Activated naive CD4-positive, alpha-beta T cell treated with anti-CD3 and anti-CD28 coated beads for 36 hours (primary cell): ENCODE data around the gene SHTN1. TPM values are rescaled to one million over a fixed set of nuclear protein-coding genes. Genes with fewer than 3 reads are reported as not detected.

Experiments
- CTCF ChIA-PET: fragments of 350-600 bp; sonication (Branson Sonifier 250); formaldehyde crosslinking; loops from one replicate; lab custom pipeline; 2021; ENCODE audit warnings: antibody characterized with exemption; lab: Charles Lee
- DNase-seq: peaks from one replicate; pipeline ENCODE4 v3.0.0-alpha.2; 2020
- H3K27ac Mint-ChIP-seq: one replicate; pipeline ENCODE4 v1.8.0; 2021; ENCODE audit warnings: mild to moderate bottlenecking, mixed read lengths
- H3K27me3 Mint-ChIP-seq: one replicate; pipeline ENCODE4 v1.8.0; 2021; ENCODE audit warnings: low read depth, mixed read lengths
- H3K36me3 Mint-ChIP-seq: one replicate; pipeline ENCODE4 v1.8.0; 2021; ENCODE audit warnings: low read depth, mixed read lengths
- H3K4me1 Mint-ChIP-seq: one replicate; pipeline ENCODE4 v1.8.0; 2021; ENCODE audit warnings: low read depth, mixed read lengths
- H3K4me3 Mint-ChIP-seq: one replicate; pipeline ENCODE4 v1.8.0; 2021; ENCODE audit warnings: mild to moderate bottlenecking, moderate library complexity, mixed read lengths
- H3K9me3 Mint-ChIP-seq: one replicate; pipeline ENCODE4 v1.8.0; 2021; ENCODE audit warnings: mixed read lengths
- intact Hi-C: fragments of 100-400 bp; cut with micrococcal nuclease; formaldehyde crosslinking; loops from one replicate; pipeline ENCODE4 v1.15.1; 2023
- total RNA-seq, 2 experiments: library from RNA; stranded (reverse); gene quantifications; one replicate each; pipeline ENCODE4 v1.2.3, GENCODE V29; 2021

The SHTN1 gene
- total RNA-seq, 2 experiments from 2014 or later, result 0.29 to 0.40 TPM

DNA sequence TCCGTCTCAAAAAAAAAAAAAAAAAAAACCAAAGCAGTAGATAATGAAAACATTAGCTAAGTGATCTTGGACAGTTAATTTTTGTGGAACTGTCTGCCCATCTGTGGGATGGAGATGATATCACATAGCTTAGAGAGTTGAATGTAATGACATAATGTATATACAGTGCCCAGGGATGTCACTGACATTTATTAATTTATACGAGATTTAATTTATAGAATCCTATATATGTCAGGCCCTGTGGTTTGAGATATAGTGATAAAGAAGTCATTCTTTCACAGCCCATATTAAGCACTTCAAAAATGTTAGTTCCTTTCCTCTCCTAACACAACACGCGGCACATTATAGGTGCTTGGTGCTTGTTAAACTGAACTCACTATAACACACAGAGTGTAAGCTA, 151.7 kb downstream of the SHTN1 start:
- Mint-ChIP-seq H3K9me3 (peaks cover 9% of the 10 kb centered on the region), H3K36me3 (no peaks in the 10 kb centered on the region), H3K4me1 (peaks cover 6% of the 10 kb centered on the region), H3K27me3 (peaks cover 37% of the 10 kb centered on the region), H3K27ac (no peak overlapping the region), H3K4me3 (no peak overlapping the region)
- intact Hi-C loops, result no loop called here
- CTCF ChIA-PET, result interaction anchor here (0.7 kb wide), 1 partner anchor 229 kb away, joined by 4 read pairs; no protein-coding TSS in a partner anchor
- no peak for DNase-seq

DNA sequence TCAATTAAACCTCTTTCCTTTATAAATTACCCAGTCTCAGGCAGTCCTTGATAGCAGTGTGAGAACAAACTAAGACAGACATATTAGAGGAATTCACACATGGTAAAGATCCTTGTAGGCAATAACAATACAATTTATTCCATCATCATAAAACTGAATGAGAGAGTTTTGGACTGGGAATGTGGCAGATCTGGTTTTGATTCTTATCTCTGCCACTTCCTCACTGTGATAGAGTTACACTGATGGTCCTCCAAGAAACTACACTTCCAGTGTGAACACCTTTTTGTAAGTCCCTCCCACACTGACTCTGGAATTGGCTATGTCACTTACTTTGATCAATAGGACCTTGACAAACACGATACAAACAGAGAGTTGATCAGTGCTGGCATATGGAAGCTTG, 152.7 kb downstream of the SHTN1 start:
- intact Hi-C loops, result no loop called here
- Mint-ChIP-seq H3K4me1 (peaks cover 13% of the 10 kb centered on the region), H3K36me3 (no peaks in the 10 kb centered on the region), H3K27ac (no peak overlapping the region), H3K27me3 (peaks cover 47% of the 10 kb centered on the region), H3K9me3 (peaks cover 4% of the 10 kb centered on the region), H3K4me3 (no peak overlapping the region)
- DNase-seq, result no peak
- CTCF ChIA-PET, result interaction anchor here (1.6 kb wide), 1 partner anchor 316 kb away, joined by 3 read pairs; no protein-coding TSS in a partner anchor

- Mint-ChIP-seq H3K4me1 (peaks cover 13% of the 10 kb centered on the region), H3K36me3 (no peaks in the 10 kb centered on the region), H3K27me3 (peaks cover 55% of the 10 kb centered on the region), H3K4me3 (peak overlapping the region; percentile 7), H3K27ac (no peak overlapping the region), H3K9me3 (no peaks in the 10 kb centered on the region)
- DNase-seq, result no peak
- intact Hi-C loops, result no loop called here
- CTCF ChIA-PET, result no interaction called here
Observed at GRCh38 chr10:116850058-116850611, 154.9 kb downstream of the SHTN1 start.

DNA sequence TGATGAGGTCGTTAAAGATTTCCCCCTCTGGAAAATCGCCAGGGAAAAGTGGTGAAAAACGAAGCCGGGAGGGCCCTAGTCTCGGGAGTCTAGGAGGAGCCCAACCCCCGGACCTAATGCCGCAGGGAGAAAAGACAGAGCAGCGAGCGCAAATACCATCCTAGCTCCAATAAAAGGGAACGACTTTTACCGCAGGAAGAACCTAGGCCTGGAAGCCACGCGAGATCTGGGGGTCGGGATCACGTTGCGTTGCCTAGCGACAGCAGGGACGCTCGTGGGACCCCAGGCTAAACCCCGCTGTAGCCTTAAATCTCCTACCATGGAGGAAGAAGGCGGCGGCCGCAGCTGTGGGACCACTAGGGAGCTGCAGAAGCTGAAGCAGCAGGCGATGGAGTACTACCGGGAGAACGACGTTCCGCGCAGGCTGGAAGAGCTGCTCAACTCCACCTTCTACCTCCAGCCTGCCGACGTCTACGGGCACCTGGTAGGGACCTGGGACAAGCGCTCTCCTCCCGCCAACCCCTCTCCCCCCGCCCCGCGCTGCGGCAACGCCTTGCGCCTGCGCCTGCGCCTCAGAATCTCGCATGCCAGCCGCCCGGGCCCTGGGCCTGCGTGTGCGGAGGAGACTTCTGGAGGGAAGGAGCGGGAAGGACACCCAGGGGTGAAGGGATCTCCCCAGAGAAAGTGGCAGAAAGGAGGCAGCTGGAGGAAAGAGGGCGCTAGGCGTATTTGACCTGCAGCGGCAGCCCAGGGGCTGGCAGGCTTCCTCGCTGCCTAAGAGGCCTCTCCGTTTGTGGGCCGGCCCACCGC, 155.5 kb downstream of the SHTN1 start, which contains the start of gene ENO4:
Gene ENO4, plus strand, starts transcription at position 252 of the 810 bp plus-strand sequence. Its CDS starts 68 bp downstream, at position 320.
- H3K9me3 Mint-ChIP-seq, result no peaks in the 10 kb centered on the region
- peaks cover 13% of the 10 kb centered on the region for H3K4me1 Mint-ChIP-seq
- no peaks in the 10 kb centered on the region for H3K36me3 Mint-ChIP-seq
- intact Hi-C loops, result loop anchor here (2.0 kb wide), 1 partner anchor 325 kb away; no protein-coding TSS in a partner anchor
- H3K27me3 Mint-ChIP-seq, result peaks cover 58% of the 10 kb centered on the region
- H3K4me3 Mint-ChIP-seq, result peak within 1 kb of the TSS; percentile 23
- H3K27ac Mint-ChIP-seq, result no peak within 1 kb of the TSS
- DNase-seq, result peak; percentile 21
- CTCF ChIA-PET, result no interaction called here

- Mint-ChIP-seq H3K27me3 (peaks cover 58% of the 10 kb centered on the region), H3K36me3 (no peaks in the 10 kb centered on the region), H3K9me3 (no peaks in the 10 kb centered on the region), H3K4me1 (peaks cover 13% of the 10 kb centered on the region), H3K4me3 (no peak overlapping the region), H3K27ac (no peak overlapping the region)
- intact Hi-C loops, result loop anchor here (1.0 to 2.0 kb wide), 2 partner anchors 318 to 326 kb away; no protein-coding TSS in a partner anchor
- CTCF ChIA-PET, result no interaction called here
- DNase-seq, result no peak
Observed at GRCh38 chr10:116848944-116849247, 156.1 kb downstream of the SHTN1 start.

GRCh38 chr10:116848032-116848943, 156.7 kb downstream of the SHTN1 start:
- Mint-ChIP-seq H3K36me3 (no peaks in the 10 kb centered on the region), H3K4me3 (peak overlapping the region; percentile 5), H3K27ac (no peak overlapping the region), H3K9me3 (no peaks in the 10 kb centered on the region), H3K4me1 (peaks cover 13% of the 10 kb centered on the region), H3K27me3 (peaks cover 60% of the 10 kb centered on the region)
- intact Hi-C loops, result loop anchor here (1.0 to 2.0 kb wide), 2 partner anchors 319 to 327 kb away; no protein-coding TSS in a partner anchor
- DNase-seq, result peak; percentile 59
- CTCF ChIA-PET, result interaction anchor here (2.2 kb wide), 1 partner anchor 319 kb away, joined by 6 read pairs; no protein-coding TSS in a partner anchor

- CTCF ChIA-PET, result interaction anchor here (1.1 to 2.2 kb wide), 2 partner anchors 164 to 321 kb away, joined by 3 to 6 read pairs; no protein-coding TSS in a partner anchor
- no peak overlapping the region for H3K27ac Mint-ChIP-seq
- peaks cover 13% of the 10 kb centered on the region for H3K4me1 Mint-ChIP-seq
- no peak for DNase-seq
- H3K9me3 Mint-ChIP-seq, result no peaks in the 10 kb centered on the region
- intact Hi-C loops, result no loop called here
- H3K36me3 Mint-ChIP-seq, result no peaks in the 10 kb centered on the region
- peaks cover 46% of the 10 kb centered on the region for H3K27me3 Mint-ChIP-seq
- H3K4me3 Mint-ChIP-seq, result no peak overlapping the region
Observed at GRCh38 chr10:116845823-116846222, 159.2 kb downstream of the SHTN1 start.

DNA sequence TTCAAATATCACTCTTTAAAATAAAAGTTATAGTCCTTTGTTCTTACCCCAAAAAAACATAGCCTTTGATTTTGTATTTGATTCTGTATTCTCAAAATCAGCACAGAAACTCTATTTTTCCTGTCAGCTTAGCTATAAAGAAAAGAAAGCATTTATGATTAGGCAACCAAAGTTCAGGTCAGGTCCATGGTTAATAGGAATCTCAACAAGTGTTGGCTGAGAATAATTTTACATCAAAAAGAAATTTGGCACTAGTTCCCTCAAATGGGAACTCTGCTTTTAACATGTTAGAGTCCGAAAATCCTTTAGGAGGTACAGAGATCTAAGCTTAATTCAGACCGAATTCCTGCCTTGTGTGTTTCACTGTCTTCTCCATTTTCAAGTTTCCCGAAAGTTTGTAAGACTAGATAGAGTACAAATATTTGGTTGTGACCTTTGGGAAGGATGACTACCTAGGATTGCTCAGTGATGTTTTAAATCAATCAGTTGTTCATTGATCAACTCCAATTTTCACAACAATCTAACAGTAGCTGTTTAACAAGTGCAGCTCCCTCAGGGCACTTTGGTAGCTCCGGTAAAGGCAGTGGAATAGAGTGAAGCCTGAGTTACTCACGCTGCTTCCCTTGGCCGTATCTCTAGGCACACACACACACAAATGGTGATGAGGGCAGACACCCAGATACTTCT, 164.5 kb downstream of the SHTN1 start:
- H3K27me3 Mint-ChIP-seq, result peaks cover 19% of the 10 kb centered on the region
- no peak overlapping the region for H3K27ac Mint-ChIP-seq
- DNase-seq, result no peak
- H3K4me1 Mint-ChIP-seq, result no peaks in the 10 kb centered on the region
- no peaks in the 10 kb centered on the region for H3K36me3 Mint-ChIP-seq
- intact Hi-C loops, result no loop called here
- H3K9me3 Mint-ChIP-seq, result no peaks in the 10 kb centered on the region
- H3K4me3 Mint-ChIP-seq, result no peak overlapping the region
- CTCF ChIA-PET, result interaction anchor here (0.6 kb wide), 1 partner anchor 63 kb away, joined by 4 read pairs; no protein-coding TSS in a partner anchor

- DNase-seq, result no peak
- H3K36me3 Mint-ChIP-seq, result no peaks in the 10 kb centered on the region
- CTCF ChIA-PET, result interaction anchor here (1.5 kb wide), 1 partner anchor 337 kb away, joined by 6 read pairs; no protein-coding TSS in a partner anchor
- no peaks in the 10 kb centered on the region for H3K4me1 Mint-ChIP-seq
- intact Hi-C loops, result no loop called here
- H3K4me3 Mint-ChIP-seq, result no peak overlapping the region
- H3K9me3 Mint-ChIP-seq, result no peaks in the 10 kb centered on the region
- H3K27me3 Mint-ChIP-seq, result peaks cover 11% of the 10 kb centered on the region
- no peak overlapping the region for H3K27ac Mint-ChIP-seq
Observed at GRCh38 chr10:116838143-116838725, 166.8 kb downstream of the SHTN1 start.

- H3K9me3 Mint-ChIP-seq, result no peaks in the 10 kb centered on the region
- no peak overlapping the region for H3K4me3 Mint-ChIP-seq
- H3K27me3 Mint-ChIP-seq, result peaks cover 11% of the 10 kb centered on the region
- no peak overlapping the region for H3K27ac Mint-ChIP-seq
- H3K4me1 Mint-ChIP-seq, result no peaks in the 10 kb centered on the region
- intact Hi-C loops, result no loop called here
- no peak for DNase-seq
- CTCF ChIA-PET, result interaction anchor here (0.6 to 1.5 kb wide), 2 partner anchors 338 to 413 kb away, joined by 3 to 6 read pairs; no protein-coding TSS in a partner anchor
- H3K36me3 Mint-ChIP-seq, result no peaks in the 10 kb centered on the region
Observed at GRCh38 chr10:116836902-116837523, 168.0 kb downstream of the SHTN1 start.

DNA sequence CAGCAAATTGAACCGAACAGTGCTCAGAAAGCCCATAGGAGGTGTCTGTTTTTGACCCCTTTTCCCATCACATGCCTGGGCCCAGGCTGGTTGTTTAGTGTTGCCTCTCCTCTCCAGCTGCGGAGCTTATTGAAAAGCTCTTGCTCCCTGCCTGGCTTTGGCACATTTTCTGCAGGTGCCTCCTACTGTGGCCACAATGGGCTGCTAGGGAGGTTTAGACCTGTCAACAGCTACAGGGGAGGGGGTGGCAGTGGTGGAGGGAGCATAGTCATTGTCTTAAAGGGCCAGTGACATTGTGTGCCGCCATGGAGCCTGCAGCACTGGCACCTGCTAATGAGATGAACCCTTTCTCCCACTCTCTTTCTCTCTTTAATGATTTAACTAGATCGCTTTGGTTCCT, 168.9 kb downstream of the SHTN1 start:
- peaks cover 11% of the 10 kb centered on the region for H3K27me3 Mint-ChIP-seq
- H3K27ac Mint-ChIP-seq, result no peak overlapping the region
- no peaks in the 10 kb centered on the region for H3K36me3 Mint-ChIP-seq
- no peaks in the 10 kb centered on the region for H3K4me1 Mint-ChIP-seq
- no peak for DNase-seq
- no peak overlapping the region for H3K4me3 Mint-ChIP-seq
- CTCF ChIA-PET, result interaction anchor here (1.1 kb wide), 1 partner anchor 48 kb away, joined by 3 read pairs; no protein-coding TSS in a partner anchor
- intact Hi-C loops, result no loop called here
- H3K9me3 Mint-ChIP-seq, result no peaks in the 10 kb centered on the region
